HG03571 (cell line): ENCODE data around the gene GIGYF2.

Source experiments
- ATAC-seq: cut with Tn5 transposase; IDR thresholded peaks from one replicate; pipeline ENCODE4 v1.9.1; 2021; ENCODE audit not compliant: unreplicated experiment

Gene GIGYF2

GRCh38 chr2:232908695-232909094, 211.6 kb downstream of the GIGYF2 start:
- ATAC-seq = no peak
